HG03342 (cell line): ENCODE data around the gene PKHD1.
A peak's percentile ranks its signal among the peaks of the same experiment; 100 is the strongest.

Experiments
- ATAC-seq: cut with Tn5 transposase; IDR thresholded peaks from one replicate; pipeline ENCODE4 v1.9.1; 2021; ENCODE audit warnings: mild to moderate bottlenecking, moderate library complexity; ENCODE audit not compliant: unreplicated experiment

Gene PKHD1

GRCh38 chr6:51820555-51820954 is 266.9 kb downstream of the PKHD1 start:
- no peak for ATAC-seq

DNA sequence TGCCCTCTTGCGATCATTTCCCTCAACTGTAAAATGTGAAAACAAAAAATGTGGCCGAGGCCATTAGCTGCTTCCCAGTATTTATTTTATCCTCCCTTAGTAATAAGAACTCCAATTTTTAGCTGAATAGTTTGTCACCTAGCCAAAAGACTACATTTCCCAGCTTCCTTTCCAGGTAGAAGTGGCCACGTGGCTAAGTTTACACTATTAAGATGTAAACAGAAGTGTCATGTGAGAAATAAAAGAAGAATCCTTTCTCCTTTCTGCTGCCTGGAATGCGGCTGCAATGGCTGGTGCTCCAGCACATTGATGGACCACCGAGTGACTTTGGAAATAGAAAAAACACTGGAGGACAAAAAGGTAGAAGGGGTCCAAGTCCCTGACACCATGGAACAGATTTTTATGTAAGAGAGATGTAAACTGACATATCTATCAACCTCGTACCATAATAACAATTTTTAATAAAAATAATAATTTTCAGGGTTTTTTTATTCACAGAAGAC is 268.8 kb downstream of the PKHD1 start:
- ATAC-seq: no peak

DNA sequence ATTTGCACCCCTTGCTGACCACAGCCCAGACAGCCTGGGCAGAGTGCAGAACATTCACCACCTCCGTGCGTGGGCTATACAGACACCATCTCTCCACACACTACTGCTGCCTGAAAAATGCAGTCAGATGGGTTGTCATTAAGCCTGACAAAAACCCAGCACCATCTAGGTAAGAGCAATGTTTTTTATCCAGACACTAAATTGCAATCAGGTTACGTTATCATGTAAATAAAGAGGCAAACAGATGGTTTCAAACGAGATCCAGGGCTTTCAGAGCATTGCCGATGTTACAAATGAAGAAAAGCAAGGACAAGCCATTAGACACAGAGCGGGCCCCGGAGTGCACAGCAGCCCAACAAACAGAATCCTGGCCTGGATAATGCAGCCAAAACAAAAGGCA is 269.6 kb downstream of the PKHD1 start:
- no peak for ATAC-seq

DNA sequence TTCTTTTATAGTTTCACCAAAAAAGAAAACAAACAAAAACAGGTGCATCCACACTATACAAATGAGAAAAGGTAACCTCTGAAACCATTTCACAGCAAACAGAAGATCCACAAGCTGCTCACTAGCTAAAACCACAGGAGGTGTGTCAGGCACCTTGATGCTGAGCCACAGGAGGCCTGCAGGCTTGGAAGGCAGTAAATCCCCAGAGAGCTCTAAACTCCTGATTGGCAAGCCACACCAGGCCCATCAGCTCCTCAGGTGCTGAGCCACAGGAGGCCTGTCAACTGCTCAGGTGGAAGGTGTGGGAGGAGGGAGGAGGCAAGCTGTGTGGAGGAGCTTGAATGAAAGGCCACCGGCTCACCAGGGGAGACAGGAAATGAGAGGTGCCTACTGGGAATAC is 273.0 kb downstream of the PKHD1 start:
- ATAC-seq: no peak

GRCh38 chr6:51813904-51814303 is 273.5 kb downstream of the PKHD1 start:
- no peak for ATAC-seq

DNA sequence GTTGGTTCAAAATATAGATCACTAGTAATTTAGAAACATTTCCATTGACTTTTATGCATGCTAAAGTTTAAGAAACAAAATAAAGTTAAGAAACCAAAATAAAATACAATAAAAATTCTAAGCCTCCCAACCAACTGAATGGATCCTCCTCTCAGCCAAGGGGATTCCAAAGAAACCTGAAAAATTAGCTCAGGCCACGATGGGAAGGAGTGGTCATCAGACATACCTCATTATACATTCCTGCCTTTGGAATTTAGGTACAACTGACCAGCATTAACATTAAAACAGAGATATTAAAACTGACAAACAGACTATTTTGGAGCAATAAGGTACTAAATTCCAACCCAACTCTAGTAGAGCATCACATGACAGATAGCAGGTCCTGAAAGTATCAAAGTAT is 275.2 kb downstream of the PKHD1 start:
- ATAC-seq: no peak

DNA sequence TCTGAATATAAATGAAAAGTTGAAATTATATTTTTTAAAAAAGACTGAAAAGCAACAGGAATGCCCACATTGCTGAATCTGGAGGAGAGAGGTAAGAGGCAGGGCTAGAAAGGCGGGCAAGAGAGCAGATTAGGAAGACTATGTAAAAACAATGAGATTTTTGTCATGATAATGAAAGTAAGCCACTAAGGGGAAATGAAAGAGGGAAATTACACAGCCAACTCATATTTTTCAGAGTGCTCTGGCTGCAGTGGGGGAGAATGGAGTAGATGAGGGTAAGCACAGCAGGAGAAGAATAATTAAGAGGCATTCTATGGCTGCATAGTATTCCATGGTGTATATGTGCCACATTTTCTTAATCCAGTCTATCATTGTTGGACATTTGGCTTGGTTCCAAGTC is 281.9 kb downstream of the PKHD1 start:
- ATAC-seq: peak; percentile 90

DNA sequence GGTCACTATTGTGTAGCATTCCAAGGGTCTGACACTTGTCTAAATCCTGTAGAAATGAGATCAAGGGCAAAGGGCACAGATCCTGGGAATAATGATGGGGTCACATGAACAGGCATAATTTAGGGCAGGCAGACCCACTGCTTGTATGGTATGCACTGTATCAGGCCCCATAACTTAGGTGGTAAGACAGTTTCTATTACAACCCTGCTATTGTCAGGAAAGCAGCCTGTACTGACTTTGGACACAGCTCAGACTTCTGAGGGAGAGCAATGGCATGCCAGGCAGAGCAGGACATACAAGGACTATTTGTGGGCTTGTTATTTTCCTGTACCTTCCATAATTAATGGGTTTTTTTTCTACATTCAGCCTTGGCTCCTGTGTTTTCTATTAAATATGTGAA is 286.8 kb downstream of the PKHD1 start:
- ATAC-seq: no peak

DNA sequence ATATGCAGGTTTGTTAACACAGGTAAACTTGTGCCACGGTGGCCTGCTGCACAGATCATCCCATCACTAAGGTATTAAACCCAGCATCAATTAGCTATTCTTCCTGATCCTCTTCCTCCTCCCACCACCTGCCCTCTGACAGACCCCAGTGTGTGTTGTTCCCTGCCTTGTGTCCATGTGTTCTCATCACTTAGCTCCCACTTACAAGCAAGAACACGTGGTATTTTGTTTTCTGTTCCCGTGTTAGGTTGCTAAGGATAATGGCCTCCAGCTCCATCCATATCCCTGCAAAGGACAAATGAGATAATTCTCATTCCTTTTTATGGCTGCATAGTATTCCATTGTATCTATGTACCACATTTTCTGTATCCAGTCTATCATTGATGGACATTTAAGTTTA is 294.0 kb downstream of the PKHD1 start:
- no peak for ATAC-seq

- ATAC-seq: no peak
Measured at GRCh38 chr6:51792273-51793030, 295.0 kb downstream of the PKHD1 start.

DNA sequence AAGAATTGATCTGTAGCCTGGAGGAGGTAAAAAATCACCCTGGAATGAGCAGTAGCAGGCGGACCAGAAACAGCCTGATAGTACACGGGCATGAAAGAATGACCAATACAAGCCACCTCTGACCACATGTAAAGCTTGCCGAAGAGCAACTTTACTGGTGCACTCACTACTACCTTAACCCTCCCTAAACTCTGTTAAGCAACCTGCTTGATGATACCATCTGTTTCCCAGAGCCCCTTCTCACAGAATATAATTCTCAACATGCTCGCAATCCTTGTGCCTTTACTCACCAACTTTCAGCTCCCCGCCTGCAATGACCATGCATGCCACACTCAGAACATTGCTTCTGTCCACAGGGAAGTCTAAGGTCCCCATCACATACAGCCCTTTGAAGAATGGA is 296.5 kb downstream of the PKHD1 start:
- ATAC-seq: no peak

DNA sequence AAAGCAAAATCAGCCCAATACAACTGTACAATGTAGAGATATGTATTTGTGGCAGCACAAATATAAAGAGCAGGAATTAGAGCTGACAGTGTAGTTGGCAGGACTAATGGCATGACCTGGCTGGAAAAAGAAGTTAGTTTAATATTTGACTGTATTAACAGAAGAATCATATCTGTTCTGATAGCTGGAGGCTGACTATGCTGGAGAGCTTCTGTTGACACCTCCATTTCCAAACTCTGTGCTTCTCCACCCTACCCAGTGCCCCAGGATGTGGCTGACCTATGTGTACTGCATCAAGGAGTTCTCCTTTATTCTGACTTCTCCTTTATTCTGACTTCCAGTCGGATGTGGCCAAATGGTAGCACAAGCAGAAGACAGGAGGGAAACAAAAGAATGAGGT is 299.3 kb downstream of the PKHD1 start:
- ATAC-seq: no peak

DNA sequence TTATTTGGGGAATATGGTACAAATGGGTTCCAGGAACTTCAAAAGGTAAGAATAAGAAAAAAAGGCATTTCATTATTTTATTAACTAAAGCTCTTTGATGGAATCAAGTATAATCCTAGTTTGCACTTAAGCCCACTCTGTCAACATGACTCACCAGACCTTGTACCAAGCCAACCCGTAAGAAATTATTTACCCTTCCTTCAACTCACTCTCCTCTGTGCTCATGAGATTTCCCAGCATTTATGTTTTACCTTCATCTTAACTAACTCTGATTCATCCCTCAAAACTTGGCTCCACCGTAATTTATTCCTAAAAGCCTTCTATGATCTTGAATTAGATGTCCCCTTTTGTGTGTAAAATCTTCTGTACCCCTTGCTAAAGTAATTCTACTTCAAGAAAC is 308.7 kb downstream of the PKHD1 start:
- no peak for ATAC-seq

DNA sequence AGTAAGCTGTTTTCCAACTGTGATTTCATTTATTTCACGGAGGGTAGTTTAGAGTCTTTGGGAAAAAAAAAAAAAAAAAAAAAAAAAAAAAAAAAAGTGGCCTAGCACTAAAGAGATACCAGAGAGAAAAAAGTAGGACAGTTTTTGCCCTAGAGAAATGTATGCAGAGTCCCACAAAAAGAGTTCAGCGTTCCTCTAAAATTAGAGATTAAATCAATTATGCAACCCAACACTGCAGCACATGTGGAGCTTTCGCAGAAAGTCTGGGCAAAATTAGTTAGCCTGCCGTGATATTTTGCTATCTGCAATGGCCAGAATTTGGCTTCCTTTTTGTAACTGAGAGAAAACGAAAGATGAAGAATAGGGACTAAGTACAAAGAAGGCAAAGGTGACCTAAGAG is 309.8 kb downstream of the PKHD1 start:
- no peak for ATAC-seq

GRCh38 chr6:51775942-51776860 is 311.2 kb downstream of the PKHD1 start:
- no peak for ATAC-seq

DNA sequence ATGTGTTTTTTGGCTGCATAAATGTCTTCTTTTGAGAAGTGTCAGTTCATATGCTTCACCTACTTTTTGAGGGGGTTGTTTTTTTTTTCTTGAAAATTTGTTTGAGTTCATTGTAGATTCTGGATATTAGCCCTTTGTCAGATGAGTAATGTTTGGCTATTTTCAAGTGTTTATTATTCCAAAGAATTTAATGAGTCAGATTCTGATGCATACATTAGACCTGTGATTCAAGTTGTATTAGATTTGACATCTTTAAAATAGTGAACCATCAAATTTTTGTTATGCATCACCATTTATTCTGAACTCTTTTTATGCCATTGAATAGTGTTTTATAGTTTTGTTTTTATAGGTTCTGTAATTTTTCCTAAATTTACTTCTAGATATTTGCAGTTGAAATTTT is 319.3 kb downstream of the PKHD1 start:
- no peak for ATAC-seq

DNA sequence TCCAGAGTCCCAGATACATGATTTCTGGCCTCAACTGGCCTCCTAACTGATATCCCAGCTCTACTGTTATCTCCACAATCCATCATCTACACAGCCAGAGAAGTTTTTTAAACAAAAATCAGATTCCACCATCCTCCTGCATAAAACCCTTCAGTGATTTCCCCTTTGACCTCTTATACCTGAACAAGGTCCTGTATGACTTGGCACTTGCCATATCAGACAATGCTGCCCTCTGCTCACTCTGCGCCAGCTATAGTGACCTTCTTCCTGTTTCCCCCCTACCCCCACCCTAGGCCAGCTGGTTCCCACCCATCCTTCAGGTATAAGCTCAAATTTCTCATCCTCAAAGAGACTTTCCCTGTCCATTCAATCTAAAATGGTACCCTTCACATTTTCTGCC is 322.2 kb downstream of the PKHD1 start:
- ATAC-seq: no peak

- peak; percentile 58 for ATAC-seq
Measured at GRCh38 chr6:51753635-51754034, 333.8 kb downstream of the PKHD1 start.

GRCh38 chr6:51743999-51744398 is 343.4 kb downstream of the PKHD1 start:
- no peak for ATAC-seq

DNA sequence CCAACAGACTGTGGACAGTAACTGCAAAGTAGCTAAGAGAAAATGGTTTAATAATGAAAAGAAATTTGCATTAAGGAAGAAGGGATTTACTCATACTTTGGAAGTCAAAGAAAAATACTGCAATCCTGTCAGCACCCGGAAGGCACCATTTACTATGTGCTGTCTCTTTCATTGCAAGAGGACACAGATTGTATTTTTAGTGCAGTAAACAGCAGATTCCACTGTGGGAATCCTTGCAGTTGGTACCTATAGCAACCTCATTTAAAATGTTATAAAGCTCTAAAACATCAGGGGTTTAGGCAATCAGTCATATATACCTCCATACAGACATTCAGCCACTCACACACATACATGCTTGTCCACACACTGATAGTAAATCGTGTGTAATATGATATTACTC is 346.8 kb downstream of the PKHD1 start:
- no peak for ATAC-seq

DNA sequence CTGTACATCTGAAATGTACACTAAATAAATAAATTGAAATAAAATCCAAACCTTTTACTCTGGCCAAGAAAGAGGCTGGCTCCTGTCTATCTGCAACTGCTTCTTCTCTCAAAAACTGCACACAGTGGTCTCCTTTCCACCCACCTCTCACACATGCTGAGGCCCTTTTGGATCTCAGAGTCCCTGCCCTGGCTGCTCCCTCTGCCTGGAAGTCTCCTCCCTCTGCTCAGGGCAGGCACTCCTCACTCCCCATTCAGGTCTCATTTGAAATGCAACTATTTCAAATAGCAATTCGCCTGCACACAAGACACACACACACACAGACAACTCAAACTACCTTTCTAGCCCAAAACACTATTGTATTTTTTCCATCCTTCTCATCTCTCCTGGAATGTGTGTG is 348.8 kb downstream of the PKHD1 start:
- ATAC-seq: no peak
